GM19193 (cell line): ENCODE measurements around the gene PDE7B.

Source experiments
- POLR2A ChIP-seq: IDR thresholded peaks from 4 replicates; pipeline ENCODE4 v1.6.1; 2011; ENCODE audit not compliant: insufficient read depth, insufficient read length; ENCODE audit errors: extremely low read depth

Gene PDE7B

GRCh38 chr6:136092897-136093296 is 241.4 kb downstream of the PDE7B start:
- no peak for TF ChIP-seq POLR2A

GRCh38 chr6:136093835-136094234 is 242.3 kb downstream of the PDE7B start:
- no peak for TF ChIP-seq POLR2A

GRCh38 chr6:136094812-136095211 is 243.3 kb downstream of the PDE7B start:
- no peak for TF ChIP-seq POLR2A

DNA sequence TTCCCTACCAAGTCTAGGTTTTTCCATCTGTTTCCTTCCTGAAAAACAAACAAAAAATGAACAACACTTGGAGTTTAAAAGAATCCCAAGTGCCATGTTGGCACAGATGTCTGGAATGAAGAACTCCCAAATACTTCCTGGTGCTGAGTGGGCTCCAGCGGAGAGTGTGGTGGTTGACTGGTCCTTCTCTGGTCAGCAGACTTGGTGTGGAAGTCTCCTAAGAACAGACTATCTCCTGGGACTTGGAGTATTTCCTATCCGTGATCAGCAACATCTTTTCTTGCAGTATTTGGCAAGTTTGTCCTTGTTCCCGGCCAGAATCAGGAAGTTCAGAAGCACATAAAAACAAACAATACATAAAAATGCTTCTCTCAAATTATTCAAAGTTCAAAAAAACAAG is 244.5 kb downstream of the PDE7B start:
- no peak for TF ChIP-seq POLR2A

DNA sequence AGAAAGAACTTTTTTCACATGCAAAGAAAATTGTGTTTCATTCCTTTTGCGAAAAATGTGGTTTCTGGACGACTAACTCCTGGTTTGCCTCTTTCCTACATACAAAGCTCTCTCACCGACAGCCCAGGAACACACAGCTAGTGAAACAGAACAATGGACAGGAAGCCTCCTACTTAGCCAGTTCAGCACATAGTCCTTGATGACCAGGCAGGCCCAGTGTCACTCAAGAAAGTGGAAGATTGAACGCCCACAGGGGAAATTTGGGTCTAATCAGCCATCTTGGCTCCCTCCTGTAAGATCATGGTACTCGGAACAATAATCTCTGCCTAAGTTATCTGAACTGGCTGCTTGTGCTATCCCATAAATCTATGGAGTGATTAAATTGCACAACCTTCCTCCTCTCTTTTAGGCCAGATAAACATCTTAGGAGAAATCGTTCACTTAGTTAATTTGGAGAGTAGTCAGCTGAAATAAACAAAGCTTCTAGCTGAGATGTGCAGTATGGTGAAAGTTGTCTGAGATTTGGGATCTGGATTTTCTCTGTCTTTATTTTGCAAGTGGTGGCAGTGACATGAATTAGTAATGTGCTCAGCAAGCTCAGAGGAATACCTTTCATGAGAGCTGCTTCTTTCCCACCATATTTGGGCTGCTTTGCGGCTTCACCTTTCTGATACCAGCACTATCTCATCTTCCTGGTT is 251.6 kb downstream of the PDE7B start:
- TF ChIP-seq POLR2A, result no peak

DNA sequence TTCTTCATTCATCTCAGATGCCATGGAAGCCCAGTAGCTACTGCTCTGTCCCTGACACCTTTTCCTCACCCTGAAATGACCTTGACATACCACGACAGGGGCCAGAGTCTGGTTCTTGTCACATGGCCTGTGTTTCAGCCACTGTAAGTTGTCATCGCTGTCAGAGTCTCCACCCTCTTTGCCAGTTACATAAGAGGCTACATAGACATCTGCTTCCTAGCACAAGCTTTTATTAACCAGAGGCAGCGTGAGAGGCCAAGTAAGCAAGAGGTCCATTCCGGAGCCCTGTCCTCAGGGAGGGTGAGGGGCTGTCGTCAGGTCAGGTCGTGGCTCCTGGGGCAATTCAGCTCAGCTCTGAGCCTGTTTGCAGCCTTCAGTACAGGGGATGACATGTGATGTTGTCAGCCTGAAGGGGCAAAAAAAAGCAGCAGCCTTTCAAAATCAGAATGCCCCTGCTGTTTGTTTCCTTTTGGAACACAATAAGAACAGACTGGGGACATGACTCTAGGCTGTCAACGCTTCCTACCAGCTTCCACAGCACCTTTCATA is 252.3 kb downstream of the PDE7B start:
- no peak for TF ChIP-seq POLR2A

DNA sequence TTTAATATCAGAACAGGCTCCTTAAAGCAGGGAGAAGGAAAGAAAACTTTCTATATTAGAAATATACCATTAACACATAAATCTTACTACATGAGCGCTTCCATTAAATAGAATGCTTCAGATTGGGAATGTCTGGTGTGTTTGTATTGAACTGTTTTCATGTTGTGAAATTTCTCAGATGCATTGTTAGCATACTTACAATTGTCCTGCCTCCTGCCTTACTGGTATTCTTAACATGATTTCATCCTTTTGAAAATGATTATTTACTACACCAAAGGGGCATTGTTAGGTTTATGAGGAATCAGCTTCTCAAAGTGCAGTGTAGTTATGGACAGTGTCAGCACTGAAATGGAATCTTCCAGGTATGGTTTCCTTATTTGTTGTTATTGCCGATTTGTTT is 253.1 kb downstream of the PDE7B start:
- no peak for TF ChIP-seq POLR2A

DNA sequence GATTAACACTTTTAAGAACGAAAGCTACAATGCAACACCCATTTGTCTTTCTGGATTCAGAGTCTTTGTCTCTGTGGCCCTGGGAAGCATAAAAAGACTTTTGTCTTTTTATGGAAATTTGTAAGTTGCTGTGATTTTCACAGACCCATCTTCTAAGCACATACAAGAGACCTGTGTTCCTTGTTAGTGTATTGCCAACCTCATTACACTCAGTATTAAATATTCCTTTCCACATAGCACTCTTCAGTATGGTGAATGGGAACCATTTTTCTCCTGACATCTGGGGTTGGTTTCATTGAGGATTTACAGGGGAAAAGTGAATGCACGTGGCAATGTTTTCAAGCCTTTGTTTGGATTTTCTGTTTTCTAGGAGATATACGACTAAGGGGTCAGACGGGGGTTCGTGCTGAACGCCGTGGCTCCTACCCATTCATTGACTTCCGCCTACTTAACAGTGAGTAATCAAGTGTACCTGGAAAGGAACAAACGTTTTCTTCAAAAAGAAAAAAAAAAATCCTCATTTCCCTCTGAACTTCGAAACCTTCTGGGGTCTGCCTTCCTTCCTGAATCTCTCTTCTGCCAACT is 257.0 kb downstream of the PDE7B start:
- no peak for TF ChIP-seq POLR2A

DNA sequence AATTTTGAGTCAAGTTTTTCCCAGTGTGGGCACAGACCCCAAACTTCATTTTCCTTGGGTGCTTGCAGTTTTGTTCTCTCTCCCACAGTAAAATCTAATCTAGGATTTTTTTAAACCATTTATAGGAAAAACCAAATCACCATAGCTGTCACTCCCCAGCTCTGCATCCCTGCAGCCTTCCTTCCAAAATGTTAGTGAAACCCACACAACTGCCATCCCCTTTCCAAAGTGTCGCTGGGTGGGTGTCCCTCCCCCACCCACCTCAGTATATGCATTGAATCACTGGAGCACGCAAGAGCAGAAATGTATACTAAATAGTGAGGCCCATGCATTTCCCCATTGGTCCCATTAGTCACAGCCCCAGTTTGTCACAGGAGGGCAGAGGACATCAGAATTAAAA is 260.3 kb downstream of the PDE7B start:
- TF ChIP-seq POLR2A, result no peak

- no peak for TF ChIP-seq POLR2A
Observed at GRCh38 chr6:136112262-136112661, 260.8 kb downstream of the PDE7B start.

GRCh38 chr6:136113736-136114173 is 262.3 kb downstream of the PDE7B start:
- no peak for TF ChIP-seq POLR2A

- no peak for TF ChIP-seq POLR2A
Observed at GRCh38 chr6:136114661-136115060, 263.2 kb downstream of the PDE7B start.

DNA sequence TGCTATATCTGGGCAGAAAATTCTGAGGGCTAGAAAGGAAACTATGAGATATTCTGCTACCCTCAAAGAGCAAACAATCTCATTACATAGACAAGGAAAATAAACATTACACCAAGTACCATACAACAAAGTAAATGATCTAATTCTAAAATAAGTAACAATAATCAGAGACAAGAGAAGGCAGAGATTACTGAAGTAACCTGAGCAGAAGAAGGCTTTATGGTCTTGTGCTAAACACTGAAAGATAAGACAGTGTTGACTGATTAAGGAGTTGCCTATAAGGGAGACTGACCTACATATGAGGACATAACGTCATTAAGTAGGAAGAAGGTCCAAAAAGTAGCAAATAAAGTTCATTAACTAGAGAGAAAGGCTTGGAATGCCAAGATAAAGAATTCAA is 264.4 kb downstream of the PDE7B start:
- TF ChIP-seq POLR2A, result no peak

- no peak for TF ChIP-seq POLR2A
Observed at GRCh38 chr6:136117081-136117480, 265.6 kb downstream of the PDE7B start.

DNA sequence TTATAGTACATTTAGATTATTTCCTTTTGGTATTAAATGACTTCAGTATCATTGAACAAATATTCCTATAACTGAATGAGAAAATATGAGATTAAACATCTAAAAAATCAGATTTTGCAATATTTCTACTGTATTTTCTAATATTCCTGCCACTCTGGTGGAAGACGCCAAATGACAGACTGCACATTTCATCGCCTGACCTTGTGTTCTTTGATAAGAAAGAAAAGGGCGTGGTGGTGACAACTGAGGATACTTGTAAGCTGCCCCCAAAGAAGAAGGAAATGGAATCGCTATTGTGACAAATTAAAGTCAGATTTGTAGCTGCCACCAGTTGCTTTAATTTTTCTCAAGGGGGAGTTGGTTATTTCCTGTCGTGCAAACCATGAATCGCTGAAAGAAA is 267.3 kb downstream of the PDE7B start:
- no peak for TF ChIP-seq POLR2A

DNA sequence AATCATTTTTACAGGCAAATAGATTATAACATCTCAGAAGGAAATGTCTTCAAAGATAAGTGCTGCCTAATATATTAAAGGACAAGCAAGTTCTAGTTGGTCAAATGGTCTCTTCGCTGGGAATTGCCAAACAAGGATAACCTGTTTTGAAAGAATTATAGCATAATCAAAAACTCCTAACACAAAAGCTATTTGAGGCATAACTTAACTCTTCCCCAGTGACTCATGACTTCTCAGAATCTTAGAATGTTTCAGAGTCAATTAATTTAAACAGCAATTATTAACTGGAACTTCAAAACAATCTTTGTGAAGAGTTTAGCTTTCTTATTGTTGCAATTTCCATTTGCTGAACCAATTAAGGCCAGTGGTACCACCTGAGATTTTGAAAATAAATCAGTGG is 272.0 kb downstream of the PDE7B start:
- TF ChIP-seq POLR2A, result no peak
